Medulla oblongata (tissue), 1 donor: ENCODE data around the gene S100A3.
"Not testable (repeated sequence)": the region's sequence is repeated elsewhere in the genome, so short reads cannot be mapped to it uniquely, and the experiment has no call there.

ENCODE experiments used
- DNase-seq: peaks from one replicate; pipeline ENCODE4 v3.0.0-alpha.2; 2015; ENCODE audit errors: extremely low spot score

The S100A3 gene, protein sequence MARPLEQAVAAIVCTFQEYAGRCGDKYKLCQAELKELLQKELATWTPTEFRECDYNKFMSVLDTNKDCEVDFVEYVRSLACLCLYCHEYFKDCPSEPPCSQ

DNA sequence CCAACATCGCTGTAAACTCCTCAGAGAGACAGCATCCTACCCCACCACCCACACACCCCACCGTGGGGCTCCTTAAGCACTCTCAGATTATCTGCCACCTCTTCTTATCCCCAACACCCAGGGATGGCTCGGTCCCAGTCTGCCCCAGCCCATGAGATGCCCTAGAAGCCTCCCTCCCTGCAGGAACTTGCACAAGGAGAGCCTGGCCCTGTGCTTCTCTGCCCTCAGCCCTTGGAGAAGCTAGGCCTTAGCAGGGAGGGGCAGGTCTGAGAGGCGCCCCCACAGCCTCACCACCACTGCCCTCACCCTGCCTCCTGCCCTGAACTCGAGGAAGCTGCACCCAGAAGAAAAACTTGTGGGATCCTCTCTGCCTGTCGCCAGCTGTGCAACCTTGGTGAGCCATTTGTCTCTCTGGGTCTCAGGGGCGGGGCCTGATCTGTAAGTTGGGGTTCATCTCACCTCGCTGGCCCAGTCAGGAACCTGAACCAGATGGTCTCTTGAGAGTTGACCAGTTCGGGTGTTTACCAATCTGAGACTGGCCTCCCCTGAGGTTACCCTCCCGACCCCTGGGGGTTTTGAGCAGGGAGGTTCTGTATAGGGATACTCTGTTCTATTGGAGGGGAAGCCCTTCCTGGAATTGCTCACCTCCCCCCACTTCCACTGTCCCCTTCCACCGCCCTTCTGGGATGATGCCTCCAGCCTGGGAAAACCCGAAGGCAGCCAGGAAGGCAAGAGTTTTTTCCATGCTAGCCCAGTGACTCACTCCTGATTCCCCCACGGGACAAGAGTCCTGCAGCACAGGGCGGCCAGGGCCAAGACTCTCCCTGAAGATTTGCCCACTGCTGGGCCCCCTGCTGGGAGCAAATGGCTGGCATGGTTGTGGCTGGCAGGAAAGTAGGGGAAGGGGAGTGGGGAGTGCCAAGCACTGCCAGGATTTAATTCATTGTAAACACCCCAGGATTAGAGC lies at the start of gene S100A3:
Gene S100A3, minus strand, starts transcription at position 537 of the 967 bp plus-strand sequence. CDS start 773 bp downstream, outside the sequence.
- peak; percentile 52 for DNase-seq

DNA sequence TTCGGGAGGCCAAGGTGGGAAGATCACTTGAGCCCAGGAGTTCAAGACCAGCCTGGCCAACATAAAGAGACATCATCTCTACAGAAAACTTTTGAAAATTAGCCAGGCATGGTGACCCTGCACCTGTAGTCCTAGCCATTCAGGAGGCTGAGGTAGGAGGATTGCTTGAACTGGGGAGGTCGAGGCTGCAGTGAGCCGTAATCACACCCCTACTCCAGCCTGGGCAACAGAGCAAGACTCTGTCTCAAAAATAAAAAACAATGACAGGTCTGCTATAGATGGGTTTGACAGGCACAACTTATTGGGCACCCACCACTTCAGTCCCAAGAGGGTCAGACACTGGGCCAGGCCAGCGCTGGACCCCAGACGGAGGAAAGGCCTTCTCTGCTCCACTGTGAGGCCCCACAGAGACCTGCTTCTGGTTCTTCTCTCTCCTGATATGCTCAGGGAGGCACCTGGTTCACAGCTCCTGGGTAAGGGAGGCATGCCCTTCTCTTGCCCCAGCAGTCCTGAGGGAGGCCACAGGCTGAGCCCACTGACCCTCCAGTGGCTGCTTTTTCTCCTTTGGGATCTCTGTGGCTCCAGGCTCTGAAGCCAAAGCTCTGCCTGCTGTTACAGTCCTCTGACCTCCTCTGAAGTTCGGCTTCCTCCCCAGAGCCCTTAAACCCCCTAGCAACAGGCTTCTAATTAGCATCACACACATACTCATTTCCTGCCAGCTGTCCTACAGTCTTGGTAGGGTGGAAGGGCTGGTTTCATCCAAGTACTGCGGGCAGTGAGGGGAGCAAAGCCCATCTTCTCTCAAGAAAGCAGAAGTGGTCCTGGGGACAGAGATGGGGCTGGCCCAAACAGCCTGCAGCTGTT lies 49.5 kb upstream of the S100A3 start:
- no peak for DNase-seq

DNA sequence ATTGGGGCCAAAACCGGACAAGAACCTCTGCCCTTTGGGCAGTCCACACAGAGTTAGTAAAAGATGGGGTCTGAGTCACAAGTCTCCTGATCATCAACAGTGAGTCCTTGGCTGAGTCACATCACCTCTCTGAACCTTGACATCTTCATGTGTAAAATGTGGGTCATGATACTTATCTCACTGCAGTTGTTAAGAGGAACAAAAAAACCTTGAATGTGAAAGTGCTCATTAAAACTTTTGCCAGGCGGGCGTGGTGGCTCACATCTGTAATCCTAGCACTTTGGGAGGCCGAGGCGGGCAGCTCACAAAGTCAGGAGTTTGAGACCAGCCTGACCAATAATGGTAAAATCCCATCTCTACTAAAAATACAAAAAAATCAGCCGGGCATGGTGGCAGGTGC lies 48.1 kb upstream of the S100A3 start:
- no peak for DNase-seq

DNA sequence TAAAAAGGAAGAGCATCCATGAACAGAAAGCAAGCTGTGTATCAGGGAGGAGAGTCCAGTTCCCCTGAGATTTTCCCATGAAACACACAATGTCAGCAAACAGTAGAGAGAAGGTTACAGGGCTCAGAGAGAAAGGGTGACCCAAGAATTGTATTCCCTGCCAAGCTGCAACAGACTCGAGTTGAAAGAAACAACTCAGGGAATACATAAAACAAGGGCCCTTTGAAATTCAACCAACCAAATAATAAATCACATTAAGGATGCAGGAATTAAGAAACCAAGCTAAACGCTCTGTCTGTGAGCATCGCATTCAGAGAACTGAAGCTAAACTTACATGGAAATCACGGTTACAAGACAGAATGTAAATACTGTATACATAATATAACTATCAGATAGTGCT lies 43.7 kb upstream of the S100A3 start:
- DNase-seq: peak; percentile 72

DNA sequence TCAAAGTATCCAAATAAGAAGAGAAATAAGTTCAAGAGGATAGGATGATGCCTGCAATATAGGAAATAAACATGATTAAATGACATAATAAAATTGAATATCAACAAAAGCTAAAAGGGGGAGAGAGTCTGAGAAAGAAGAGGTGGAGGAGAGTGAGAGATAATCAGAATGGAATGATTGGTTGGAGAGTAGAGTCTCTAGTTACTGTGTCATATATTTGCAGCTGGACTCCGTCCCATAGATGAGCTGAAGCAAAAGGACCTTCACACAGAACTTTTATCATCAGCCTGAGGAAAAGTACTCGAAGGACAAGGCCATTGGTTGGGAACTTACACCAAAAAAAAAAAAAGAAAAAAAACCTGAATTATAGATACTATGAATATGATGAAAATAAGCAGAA lies 39.4 kb upstream of the S100A3 start:
- DNase-seq: no peak

DNA sequence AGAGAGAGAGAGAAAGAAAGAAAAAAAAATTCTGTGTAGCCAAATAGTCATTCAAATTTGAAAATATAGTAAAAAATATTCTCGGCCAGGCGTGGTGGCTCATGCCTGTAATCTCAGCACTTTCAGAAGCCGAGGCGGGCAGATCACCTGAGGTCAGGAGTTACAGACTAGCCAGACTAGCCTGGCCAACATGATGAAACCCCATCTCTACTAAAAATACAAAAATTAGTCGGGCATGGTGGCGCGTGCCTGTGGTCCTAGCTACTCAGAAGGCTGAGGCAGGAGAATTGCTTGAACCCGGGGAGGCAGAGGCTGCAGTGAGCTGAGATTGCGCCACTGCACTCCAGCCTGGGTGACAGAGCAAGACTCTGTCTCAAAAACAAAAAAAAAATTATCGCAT lies 39.0 kb upstream of the S100A3 start:
- not testable (repeated sequence) for DNase-seq

DNA sequence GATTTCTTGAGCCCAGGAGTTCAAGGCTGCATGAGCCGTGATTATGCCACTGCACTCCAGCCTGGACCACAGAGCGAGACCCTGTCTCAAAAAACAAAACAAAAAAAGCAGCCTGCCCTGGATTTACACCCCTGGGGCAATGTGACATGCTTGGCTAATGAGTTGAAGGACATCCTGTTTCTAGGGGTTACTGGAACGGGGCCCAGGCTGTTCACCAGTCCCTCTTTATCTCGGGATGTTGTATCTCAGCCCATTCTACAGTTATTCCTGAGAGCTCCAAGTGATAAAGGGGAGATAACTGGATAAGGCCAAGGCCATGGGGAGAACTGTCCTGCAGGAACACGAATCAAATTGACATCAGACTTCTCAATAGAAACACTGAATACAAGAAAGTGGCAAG lies 38.3 kb upstream of the S100A3 start:
- no peak for DNase-seq

DNA sequence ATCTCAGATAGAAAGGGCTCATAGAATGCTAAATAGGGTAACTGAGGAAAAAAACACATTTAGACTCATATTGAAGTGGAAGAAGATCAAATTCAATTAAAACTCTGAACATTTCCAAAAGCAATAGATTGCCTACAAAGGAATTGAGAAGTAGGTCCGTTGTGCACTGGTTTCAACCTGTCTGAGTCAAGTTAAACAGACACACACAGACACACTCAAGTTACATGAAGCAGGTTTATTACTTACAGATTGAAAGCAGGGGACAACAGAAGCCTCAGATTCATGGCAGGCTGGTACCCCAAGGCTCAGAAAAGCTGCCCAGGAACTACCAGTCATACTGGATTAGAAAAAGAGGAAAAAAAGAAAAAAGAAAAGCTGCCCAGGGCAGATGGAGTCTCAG lies 37.3 kb upstream of the S100A3 start:
- no peak for DNase-seq

DNA sequence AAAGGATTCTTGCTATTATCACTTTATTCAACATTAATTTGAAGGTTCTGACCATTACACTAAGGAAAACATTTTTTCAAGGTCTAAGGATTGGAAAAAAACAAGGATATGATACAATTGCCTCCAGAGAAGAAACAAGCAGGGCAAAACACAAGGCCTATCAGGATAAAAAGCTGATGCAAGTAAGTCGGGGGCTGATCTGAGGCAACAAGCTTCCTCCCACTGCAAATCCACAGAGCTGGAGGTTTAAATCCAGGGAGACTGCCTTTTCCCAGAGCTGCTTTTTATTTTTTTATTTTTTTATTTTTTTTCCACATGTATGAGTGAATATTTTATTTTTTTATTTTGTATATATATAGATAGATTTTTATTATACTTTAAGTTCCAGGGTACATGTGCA lies 35.9 kb upstream of the S100A3 start:
- DNase-seq: no peak

DNA sequence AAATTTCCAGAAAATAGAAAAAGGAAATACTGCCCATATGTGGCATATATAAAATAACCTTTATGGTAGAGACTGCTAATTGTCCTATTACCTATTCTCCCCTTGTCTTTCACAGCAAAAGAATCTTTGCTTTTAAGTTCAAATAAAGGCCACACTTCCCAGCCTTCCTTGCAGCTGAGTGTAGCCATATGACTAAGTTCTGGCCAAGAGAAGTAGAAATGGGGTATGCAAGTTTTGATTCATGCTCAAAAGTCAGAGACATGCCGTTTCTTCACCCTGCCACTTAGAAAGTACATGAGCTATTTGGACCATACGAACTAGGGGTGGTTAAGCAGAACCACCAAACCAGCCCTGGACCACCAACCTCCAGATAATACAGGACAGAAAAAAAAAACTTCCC lies 34.9 kb upstream of the S100A3 start:
- no peak for DNase-seq

DNA sequence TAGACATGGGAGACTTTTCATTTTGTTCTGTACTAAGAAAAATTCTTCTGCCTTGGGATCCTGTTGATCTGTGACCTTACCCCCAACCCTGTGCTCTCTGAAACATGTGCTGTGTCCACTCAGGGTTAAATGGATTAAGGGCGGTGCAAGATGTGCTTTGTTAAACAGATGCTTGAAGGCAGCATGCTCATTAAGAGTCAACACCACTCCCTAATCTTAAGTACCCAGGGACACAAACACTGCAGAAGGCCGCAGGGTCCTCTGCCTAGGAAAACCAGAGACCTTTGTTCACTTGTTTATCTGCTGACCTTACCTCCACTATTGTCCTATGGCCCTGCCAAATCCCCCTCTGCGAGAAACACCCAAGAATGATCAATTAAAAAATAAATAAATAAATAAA lies 34.5 kb upstream of the S100A3 start:
- DNase-seq: not testable (repeated sequence)

DNA sequence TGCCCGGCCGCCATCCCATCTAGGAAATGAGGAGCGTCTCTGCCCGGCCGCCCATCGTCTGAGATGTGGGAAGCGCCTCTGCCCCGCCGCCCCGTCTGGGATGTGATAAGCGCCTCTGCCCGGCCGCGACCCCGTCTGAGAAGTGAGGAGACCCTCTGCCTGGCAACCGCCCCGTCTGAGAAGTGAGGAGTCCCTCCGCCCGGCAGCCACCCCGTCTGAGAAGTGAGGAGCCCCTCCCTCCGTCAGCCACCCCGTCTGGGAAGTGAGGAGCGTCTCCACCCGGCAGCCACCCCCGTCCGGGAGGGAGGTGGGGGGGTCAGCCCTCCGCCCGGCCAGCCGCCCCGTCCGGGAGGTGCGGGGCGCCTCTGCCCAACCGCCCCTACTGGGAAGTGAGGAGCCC lies 33.8 kb upstream of the S100A3 start:
- DNase-seq: not testable (repeated sequence)

DNA sequence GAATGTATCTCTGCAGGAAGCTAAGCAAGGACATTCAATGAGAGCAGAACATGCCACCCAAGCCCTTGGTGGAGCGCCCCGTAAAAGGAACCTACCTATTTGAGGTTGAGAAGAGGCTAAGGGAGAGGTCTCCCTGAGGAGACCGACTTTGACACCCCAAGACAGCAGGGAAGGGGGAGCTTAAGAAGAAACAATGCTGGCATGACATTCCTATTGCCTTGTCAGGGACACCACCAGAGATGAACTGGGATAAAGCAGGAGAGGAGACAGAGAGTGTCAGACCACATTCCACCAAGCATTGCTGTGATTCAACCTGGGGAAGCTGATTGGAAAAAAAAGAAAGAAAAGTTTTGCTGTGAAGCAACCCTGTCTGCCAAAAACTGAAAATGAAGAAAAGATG lies 29.9 kb upstream of the S100A3 start:
- no peak for DNase-seq

DNA sequence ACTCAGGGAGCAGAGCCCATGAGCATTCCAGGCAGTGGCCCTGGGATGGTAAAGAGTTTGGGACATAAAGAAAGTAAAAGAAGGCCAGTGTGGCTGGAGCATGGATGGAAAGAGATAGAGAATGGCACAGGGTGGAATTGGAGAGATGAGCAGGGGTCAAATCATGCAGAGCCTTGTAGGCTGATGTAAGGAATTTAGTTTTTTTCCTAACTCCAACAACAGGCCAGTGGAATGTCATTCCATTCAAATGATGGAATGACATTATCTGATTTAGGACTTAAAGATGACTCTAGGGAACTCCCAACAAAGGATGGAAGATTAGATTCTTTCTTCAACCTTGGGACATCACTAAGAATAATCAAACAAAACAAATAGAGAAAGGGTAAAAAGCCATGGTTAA lies 29.4 kb upstream of the S100A3 start:
- DNase-seq: no peak

DNA sequence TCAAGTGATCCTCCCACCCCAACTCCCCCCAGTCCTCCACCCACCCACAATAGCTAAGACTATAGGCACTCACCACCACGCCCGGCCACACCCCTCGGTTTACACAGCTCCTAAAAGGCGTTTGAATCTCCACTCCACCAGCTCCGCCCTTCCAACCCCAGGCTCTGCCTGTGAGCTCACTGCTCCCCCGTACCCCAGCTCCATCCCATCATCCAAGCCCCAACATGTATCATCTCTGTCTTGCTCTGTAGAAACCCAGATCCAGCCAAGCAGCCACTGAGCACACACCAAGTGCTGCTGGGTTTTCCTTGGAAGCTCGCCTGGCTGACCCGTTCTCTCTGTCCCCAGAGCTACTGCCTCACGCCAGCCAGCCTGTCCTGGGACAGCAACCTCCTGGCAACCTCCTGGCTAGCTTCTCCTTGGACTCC lies 28.6 kb upstream of the S100A3 start:
- peak; percentile 70 for DNase-seq

DNA sequence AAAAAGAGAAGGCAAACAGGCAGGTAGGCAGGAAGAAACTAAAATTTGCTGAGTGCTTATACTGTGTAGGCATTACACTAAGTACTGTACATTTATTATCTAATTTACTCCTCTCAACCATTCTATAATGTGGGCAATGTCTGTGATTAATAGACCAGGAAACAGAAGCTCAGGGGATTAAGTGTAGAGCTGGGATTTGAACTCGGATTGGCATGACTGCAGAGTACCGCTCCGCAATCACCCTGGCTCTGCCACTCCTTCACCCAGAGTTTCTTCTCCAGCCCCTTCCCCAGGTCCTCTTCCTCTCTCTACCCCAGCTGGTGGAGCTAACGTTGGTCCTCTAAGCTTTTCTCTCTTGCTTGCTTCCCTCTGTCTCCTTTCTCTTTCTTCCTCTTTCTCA lies 28.1 kb upstream of the S100A3 start:
- no peak for DNase-seq

DNA sequence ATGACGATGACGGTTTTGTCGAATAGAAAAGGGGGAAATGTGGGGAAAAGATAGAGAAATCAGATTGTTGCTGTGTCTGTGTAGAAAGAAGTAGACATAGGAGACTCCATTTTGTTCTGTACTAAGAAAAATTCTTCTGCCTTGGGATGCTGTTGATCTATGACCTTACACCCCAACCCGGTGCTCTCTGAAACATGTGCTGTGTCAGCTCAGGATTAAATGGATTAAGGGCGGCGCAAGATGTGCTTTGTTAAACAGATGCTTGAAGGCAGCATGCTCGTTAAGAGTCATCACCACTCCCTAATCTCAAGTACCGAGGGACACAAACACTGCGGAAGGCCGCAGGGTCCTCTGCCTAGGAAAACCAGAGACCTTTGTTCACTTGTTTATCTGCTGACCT lies 26.4 kb upstream of the S100A3 start:
- DNase-seq: not testable (repeated sequence)

DNA sequence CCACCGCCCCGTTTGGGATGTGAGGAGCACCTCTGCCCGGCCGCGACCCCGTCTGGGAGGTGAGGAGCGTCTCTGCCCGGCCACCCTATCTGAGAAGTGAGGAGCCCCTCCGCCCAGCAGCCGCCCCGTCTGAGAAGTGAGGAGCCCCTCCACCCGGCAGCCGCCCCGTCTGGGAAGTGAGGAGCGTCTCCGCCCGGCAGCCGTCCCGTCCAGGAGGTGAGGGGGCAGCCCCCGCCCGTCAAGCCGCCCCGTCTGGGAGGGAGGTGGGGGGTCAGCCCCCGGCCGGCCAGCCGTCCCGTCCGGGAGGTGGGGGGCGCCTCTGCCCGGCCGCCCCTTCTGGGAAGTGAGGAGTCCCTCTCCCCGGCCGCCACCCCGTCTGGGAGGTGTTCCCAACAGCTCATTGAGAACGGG lies 26.0 kb upstream of the S100A3 start:
- DNase-seq: not testable (repeated sequence)

DNA sequence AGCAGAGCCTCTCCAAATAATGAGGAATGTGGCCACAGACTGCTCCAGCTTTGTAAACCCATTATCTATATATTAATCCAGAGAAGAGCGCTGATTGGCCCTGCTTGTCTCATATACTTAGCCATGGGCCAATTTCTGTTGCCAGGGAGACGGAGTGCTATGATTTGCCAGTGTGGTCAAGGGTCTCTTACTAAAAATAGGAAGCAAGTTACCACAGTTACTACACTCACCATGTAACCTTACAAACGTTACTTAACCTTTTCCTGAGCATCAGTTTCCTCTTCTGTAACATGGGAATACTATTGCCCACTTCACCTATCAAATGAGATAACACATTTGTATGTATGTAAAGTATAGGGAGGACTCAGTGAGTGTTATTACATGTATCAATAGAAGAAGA lies 24.3 kb upstream of the S100A3 start:
- no peak for DNase-seq

DNA sequence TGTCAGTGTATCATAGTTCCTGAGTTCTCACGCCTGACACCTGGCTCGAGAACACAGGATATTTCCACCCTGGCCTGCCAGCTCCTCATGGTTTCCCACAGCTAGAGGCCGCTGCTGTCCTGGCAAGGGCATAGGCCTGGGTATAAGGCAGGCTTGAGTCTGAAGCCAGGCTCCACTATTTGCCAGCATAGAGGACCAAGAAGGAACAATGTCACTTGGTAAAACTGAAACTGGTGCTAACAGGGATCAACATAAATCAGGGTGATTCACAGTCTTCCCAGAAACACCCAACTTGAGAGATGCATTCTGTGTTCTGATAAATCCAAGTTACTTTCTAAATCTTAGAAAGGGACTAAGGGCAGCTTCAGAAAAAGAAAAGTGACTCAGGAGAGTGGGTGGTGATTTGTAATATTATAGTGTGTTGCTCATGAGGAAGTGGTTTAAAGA lies 23.5 kb upstream of the S100A3 start:
- peak; percentile 96 for DNase-seq

DNA sequence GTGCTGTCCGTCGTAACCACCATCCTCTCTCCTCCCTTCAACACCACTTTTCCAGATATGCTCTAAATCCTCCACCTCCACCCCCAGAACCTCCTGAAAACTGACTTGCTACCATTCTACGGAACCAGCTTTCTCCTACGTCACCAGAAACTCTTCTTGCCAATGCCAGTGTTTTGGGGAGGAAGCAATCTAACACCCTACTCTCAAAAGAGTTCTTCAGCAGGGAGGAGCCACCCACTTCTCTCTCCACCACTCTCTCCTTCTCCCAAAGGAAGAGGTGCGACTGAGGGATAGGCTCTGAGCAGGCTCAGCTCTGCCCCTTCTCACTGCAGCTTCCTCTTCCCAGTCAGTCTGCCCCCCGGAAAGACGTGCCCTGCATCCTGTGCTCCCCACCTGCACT lies 22.6 kb upstream of the S100A3 start:
- no peak for DNase-seq

DNA sequence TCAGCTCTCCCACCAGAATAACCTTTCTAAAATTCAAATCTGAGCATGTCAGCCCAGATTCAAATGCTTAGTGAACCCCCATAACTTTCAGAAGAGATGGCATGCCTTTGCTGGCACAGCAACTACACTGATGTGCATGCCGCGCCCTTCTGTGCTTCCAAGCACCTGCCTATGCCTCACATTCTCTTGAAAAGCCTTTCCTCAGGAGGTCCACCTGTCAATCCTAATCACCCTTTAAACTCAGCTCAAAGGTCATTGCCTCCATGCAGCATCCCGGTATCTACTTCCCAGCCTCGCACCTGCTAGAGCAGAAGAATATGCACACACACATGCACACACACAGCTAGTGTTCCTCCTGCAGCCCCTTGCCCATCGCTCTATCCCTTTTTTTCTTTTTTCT lies 21.8 kb upstream of the S100A3 start:
- DNase-seq: no peak
